ENCODE measurements around the gene TSKS. TPM values are rescaled to one million over a fixed set of nuclear protein-coding genes. Genes with fewer than 3 reads are reported as not detected.

TSKS gene
- total and polyA plus RNA-seq, 7 donors: 0.18 to 0.27 (median 0.21) TPM; not detected in 3

- H3K4me1 ChIP-seq: no peaks in the 10 kb centered on the region
- no peak overlapping the region for H3K4me3 ChIP-seq
- DNase-seq (no peak), ATAC-seq (no peak)
- 93 to 95% (median 95%) methylated on average over 5 of the region's 5 CpGs for whole genome bisulfite sequencing, 3 donors
- H3K36me3 ChIP-seq (ENCODE audit: insufficient read depth in 1 of 2, low read depth in 1 of 2): peaks cover 3 to 69% of the 10 kb centered on the region in 2 donors
- no peaks in the 10 kb centered on the region for H3K9me3 ChIP-seq
- TF ChIP-seq CTCF (IDR thresholded peaks at IDR 0.05): no peak
- H3K27me3 ChIP-seq (ENCODE audit: insufficient read depth in 3 of 3, low read length in 2 of 3): no peaks in the 10 kb centered on the region
- intact Hi-C loops (cut with DNase I): no loop called here
- H3K27ac ChIP-seq: no peak overlapping the region
Measured at GRCh38 chr19:49787746-49788145, 24.6 kb upstream of the TSKS start.

GRCh38 chr19:49786376-49786820, 23.3 kb upstream of the TSKS start:
- no peak overlapping the region for H3K27ac ChIP-seq
- H3K4me3 ChIP-seq: no peak overlapping the region
- TF ChIP-seq CTCF (IDR thresholded peaks at IDR 0.05): no peak
- peaks cover 3 to 66% of the 10 kb centered on the region in 2 donors for H3K36me3 ChIP-seq (ENCODE audit: insufficient read depth in 1 of 2, low read depth in 1 of 2)
- no peaks in the 10 kb centered on the region for H3K27me3 ChIP-seq (ENCODE audit: insufficient read depth in 3 of 3, low read length in 2 of 3)
- H3K9me3 ChIP-seq: no peaks in the 10 kb centered on the region
- no peaks in the 10 kb centered on the region for H3K4me1 ChIP-seq
- peak in 3 of 4 donors; percentile 40 to 77 (median 57) for ATAC-seq
- WGBS, 3 donors: 52 to 69% (median 60%) methylated on average over 9 of the region's 9 CpGs
- DNase-seq: no peak
- intact Hi-C loops (cut with DNase I): no loop called here

GRCh38 chr19:49782515-49782914, 19.4 kb upstream of the TSKS start:
- ATAC-seq (no peak), DNase-seq (no peak)
- H3K27me3 ChIP-seq (ENCODE audit: insufficient read depth in 3 of 3, low read length in 2 of 3): no peaks in the 10 kb centered on the region
- no peak for TF ChIP-seq CTCF (IDR thresholded peaks at IDR 0.05)
- 96 to 98% (median 97%) methylated on average over 18 of the region's 18 CpGs for WGBS, 3 donors
- peaks cover 3 to 40% of the 10 kb centered on the region in 2 donors for H3K36me3 ChIP-seq (ENCODE audit: insufficient read depth in 1 of 2, low read depth in 1 of 2)
- no peak overlapping the region for H3K4me3 ChIP-seq
- H3K27ac ChIP-seq: no peak overlapping the region
- no peaks in the 10 kb centered on the region for H3K4me1 ChIP-seq
- H3K9me3 ChIP-seq: no peaks in the 10 kb centered on the region
- intact Hi-C loops (cut with DNase I): no loop called here

- H3K36me3 ChIP-seq (ENCODE audit: insufficient read depth in 1 of 2, low read depth in 1 of 2): peaks cover 3 to 38% of the 10 kb centered on the region in 2 donors
- no peaks in the 10 kb centered on the region for H3K9me3 ChIP-seq
- no peak for TF ChIP-seq CTCF (IDR thresholded peaks at IDR 0.05)
- H3K4me3 ChIP-seq: no peak overlapping the region
- no peaks in the 10 kb centered on the region for H3K27me3 ChIP-seq (ENCODE audit: insufficient read depth in 3 of 3, low read length in 2 of 3)
- ATAC-seq (no peak), DNase-seq (no peak)
- intact Hi-C loops (cut with DNase I): no loop called here
- H3K4me1 ChIP-seq: no peaks in the 10 kb centered on the region
- H3K27ac ChIP-seq: no peak overlapping the region
- 90 to 96% (median 91%) methylated on average over 7 of the region's 7 CpGs for WGBS, 3 donors
Measured at GRCh38 chr19:49781394-49781793, 18.3 kb upstream of the TSKS start.

GRCh38 chr19:49780861-49781260, 17.8 kb upstream of the TSKS start:
- 83 to 89% (median 86%) methylated on average over 8 of the region's 8 CpGs for WGBS, 3 donors
- H3K9me3 ChIP-seq: no peaks in the 10 kb centered on the region
- DNase-seq (no peak), ATAC-seq (no peak)
- no peak overlapping the region for H3K27ac ChIP-seq
- H3K27me3 ChIP-seq (ENCODE audit: insufficient read depth in 3 of 3, low read length in 2 of 3): no peaks in the 10 kb centered on the region
- intact Hi-C loops (cut with DNase I): no loop called here
- TF ChIP-seq CTCF (IDR thresholded peaks at IDR 0.05): no peak
- H3K4me1 ChIP-seq: no peaks in the 10 kb centered on the region
- H3K4me3 ChIP-seq: no peak overlapping the region
- peaks cover 3 to 37% of the 10 kb centered on the region in 2 donors for H3K36me3 ChIP-seq (ENCODE audit: insufficient read depth in 1 of 2, low read depth in 1 of 2)

All from psoas muscle (tissue), 8 donors.